Measurements from ENCODE around the gene MYO1G.

GRCh38 chr7:44943631-44944030 lies 35.2 kb downstream of the MYO1G start:
- TF ChIP-seq, protein P1, sequence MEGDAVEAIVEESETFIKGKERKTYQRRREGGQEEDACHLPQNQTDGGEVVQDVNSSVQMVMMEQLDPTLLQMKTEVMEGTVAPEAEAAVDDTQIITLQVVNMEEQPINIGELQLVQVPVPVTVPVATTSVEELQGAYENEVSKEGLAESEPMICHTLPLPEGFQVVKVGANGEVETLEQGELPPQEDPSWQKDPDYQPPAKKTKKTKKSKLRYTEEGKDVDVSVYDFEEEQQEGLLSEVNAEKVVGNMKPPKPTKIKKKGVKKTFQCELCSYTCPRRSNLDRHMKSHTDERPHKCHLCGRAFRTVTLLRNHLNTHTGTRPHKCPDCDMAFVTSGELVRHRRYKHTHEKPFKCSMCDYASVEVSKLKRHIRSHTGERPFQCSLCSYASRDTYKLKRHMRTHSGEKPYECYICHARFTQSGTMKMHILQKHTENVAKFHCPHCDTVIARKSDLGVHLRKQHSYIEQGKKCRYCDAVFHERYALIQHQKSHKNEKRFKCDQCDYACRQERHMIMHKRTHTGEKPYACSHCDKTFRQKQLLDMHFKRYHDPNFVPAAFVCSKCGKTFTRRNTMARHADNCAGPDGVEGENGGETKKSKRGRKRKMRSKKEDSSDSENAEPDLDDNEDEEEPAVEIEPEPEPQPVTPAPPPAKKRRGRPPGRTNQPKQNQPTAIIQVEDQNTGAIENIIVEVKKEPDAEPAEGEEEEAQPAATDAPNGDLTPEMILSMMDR (IDR thresholded peaks at IDR 0.05): no peak
- TF ChIP-seq POLR2AphosphoS5 (IDR thresholded peaks at IDR 0.05): no peak
- no peak for TF ChIP-seq EP300 (IDR thresholded peaks at IDR 0.05)
- TF ChIP-seq POLR2A (IDR thresholded peaks at IDR 0.05): no peak
